Measurements from ENCODE around the gene ATG13.

GRCh38 chr11:46690702-46691101 lies 73.3 kb downstream of the ATG13 start:
- TF ChIP-seq, protein P1, sequence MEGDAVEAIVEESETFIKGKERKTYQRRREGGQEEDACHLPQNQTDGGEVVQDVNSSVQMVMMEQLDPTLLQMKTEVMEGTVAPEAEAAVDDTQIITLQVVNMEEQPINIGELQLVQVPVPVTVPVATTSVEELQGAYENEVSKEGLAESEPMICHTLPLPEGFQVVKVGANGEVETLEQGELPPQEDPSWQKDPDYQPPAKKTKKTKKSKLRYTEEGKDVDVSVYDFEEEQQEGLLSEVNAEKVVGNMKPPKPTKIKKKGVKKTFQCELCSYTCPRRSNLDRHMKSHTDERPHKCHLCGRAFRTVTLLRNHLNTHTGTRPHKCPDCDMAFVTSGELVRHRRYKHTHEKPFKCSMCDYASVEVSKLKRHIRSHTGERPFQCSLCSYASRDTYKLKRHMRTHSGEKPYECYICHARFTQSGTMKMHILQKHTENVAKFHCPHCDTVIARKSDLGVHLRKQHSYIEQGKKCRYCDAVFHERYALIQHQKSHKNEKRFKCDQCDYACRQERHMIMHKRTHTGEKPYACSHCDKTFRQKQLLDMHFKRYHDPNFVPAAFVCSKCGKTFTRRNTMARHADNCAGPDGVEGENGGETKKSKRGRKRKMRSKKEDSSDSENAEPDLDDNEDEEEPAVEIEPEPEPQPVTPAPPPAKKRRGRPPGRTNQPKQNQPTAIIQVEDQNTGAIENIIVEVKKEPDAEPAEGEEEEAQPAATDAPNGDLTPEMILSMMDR (IDR thresholded peaks at IDR 0.05), result no peak
- TF ChIP-seq POLR2A (IDR thresholded peaks at IDR 0.05), result no peak
- TF ChIP-seq POLR2AphosphoS5 (IDR thresholded peaks at IDR 0.05), result no peak
- no peak for TF ChIP-seq EP300 (IDR thresholded peaks at IDR 0.05)
